GM21737 (cell line): Measurements from ENCODE around the gene FRAS1.
"Not testable (repeated sequence)": the region's sequence is repeated elsewhere in the genome, so short reads cannot be mapped to it uniquely, and the experiment has no call there.

Experiments used
- ATAC-seq: cut with Tn5 transposase; IDR thresholded peaks from one replicate; pipeline ENCODE4 v1.9.1; 2021; ENCODE audit warnings: mild to moderate bottlenecking, moderate library complexity; ENCODE audit not compliant: unreplicated experiment

The FRAS1 gene

GRCh38 chr4:78533854-78534253 is 476.7 kb downstream of the FRAS1 start:
- no peak for ATAC-seq

GRCh38 chr4:78534286-78534955 is 477.3 kb downstream of the FRAS1 start:
- no peak for ATAC-seq

- ATAC-seq = no peak
Observed at GRCh38 chr4:78542373-78542772, 485.2 kb downstream of the FRAS1 start.

GRCh38 chr4:78543424-78544125 is 486.5 kb downstream of the FRAS1 start:
- ATAC-seq = no peak

- ATAC-seq = no peak
Observed at GRCh38 chr4:78544678-78545077, 487.6 kb downstream of the FRAS1 start.

GRCh38 chr4:78545275-78546246 is 488.4 kb downstream of the FRAS1 start:
- ATAC-seq = no peak

- not testable (repeated sequence) for ATAC-seq
Observed at GRCh38 chr4:78547899-78548298, 490.8 kb downstream of the FRAS1 start.

- ATAC-seq = not testable (repeated sequence)
Observed at GRCh38 chr4:78548889-78549288, 491.8 kb downstream of the FRAS1 start.

GRCh38 chr4:78551420-78552351 is 494.6 kb downstream of the FRAS1 start, which contains the start of gene ANXA3:
TSS of gene ANXA3 (plus strand) at chr4:78551770. CDS start at chr4:78554474, 2,704 bp downstream.
- ATAC-seq = no peak

GRCh38 chr4:78552389-78553042 is 495.4 kb downstream of the FRAS1 start:
- no peak for ATAC-seq

- ATAC-seq = no peak
Observed at GRCh38 chr4:78553043-78553396, 495.9 kb downstream of the FRAS1 start.

GRCh38 chr4:78553529-78554060 is 496.5 kb downstream of the FRAS1 start:
- no peak for ATAC-seq

GRCh38 chr4:78556665-78557064 is 499.5 kb downstream of the FRAS1 start:
- no peak for ATAC-seq

GRCh38 chr4:78557841-78558240 is 500.7 kb downstream of the FRAS1 start:
- ATAC-seq = no peak

- no peak for ATAC-seq
Observed at GRCh38 chr4:78558410-78558809, 501.3 kb downstream of the FRAS1 start.

- ATAC-seq = no peak
Observed at GRCh38 chr4:78560296-78560963, 503.3 kb downstream of the FRAS1 start.

- ATAC-seq = no peak
Observed at GRCh38 chr4:78561677-78562076, 504.6 kb downstream of the FRAS1 start.

GRCh38 chr4:78562687-78563086 is 505.6 kb downstream of the FRAS1 start:
- ATAC-seq = no peak

- no peak for ATAC-seq
Observed at GRCh38 chr4:78565971-78566372, 508.8 kb downstream of the FRAS1 start.
